Lower leg skin (tissue), 3 donors: ENCODE data around the gene SNU13.

Experiments
- CTCF ChIP-seq, 3 donors: fragments of 450-650 bp; IDR thresholded peaks; one replicate each; pipeline ENCODE4 v1.5.1; 2016; ENCODE audit warnings: antibody characterized with exemption in 3 of 3, mild to moderate bottlenecking in 3 of 3, moderate library complexity in 2 of 3
- POLR2A ChIP-seq, 2 donors: fragments of 450-650 bp; IDR thresholded peaks; one replicate each; pipeline ENCODE4 v1.6.1; 2016 to 2017; ENCODE audit warnings: antibody characterized with exemption in 2 of 2, mild to moderate bottlenecking in 1 of 2, moderate library complexity in 1 of 2

- TF ChIP-seq CTCF (IDR thresholded peaks at IDR 0.05) (no peak), POLR2A (IDR thresholded peaks at IDR 0.05) (no peak)
Observed at GRCh38 chr22:41661088-41661487, 27.6 kb downstream of the SNU13 start.
